Measurements from ENCODE around the gene ZBTB5.

Gene ZBTB5

GRCh38 chr9:37437010-37437409, 28.2 kb downstream of the ZBTB5 start:
- no peak overlapping the region for H3K4me3 ChIP-seq (ENCODE audit: low read length)
- no peak for DNase-seq (ENCODE audit: low read depth)
- no peak for TF ChIP-seq CTCF (conservative IDR thresholded peaks at IDR 0.05; ENCODE audit: low read depth, low read length)

GRCh38 chr9:37436540-37436939, 28.7 kb downstream of the ZBTB5 start:
- H3K4me3 ChIP-seq (ENCODE audit: low read length): no peak overlapping the region
- no peak for DNase-seq (ENCODE audit: low read depth)
- TF ChIP-seq CTCF (conservative IDR thresholded peaks at IDR 0.05; ENCODE audit: low read depth, low read length): no peak

GRCh38 chr9:37433867-37434371, 31.3 kb downstream of the ZBTB5 start:
- no peak for TF ChIP-seq CTCF (conservative IDR thresholded peaks at IDR 0.05; ENCODE audit: low read depth, low read length)
- DNase-seq (ENCODE audit: low read depth): no peak
- H3K4me3 ChIP-seq (ENCODE audit: low read length): no peak overlapping the region

- no peak for TF ChIP-seq CTCF (conservative IDR thresholded peaks at IDR 0.05; ENCODE audit: low read depth, low read length)
- no peak overlapping the region for H3K4me3 ChIP-seq (ENCODE audit: low read length)
- DNase-seq (ENCODE audit: low read depth): no peak
These were observed 33.2 kb downstream of the ZBTB5 start for GRCh38 chr9:37432020-37432419.

- no peak for TF ChIP-seq CTCF (conservative IDR thresholded peaks at IDR 0.05; ENCODE audit: low read depth, low read length)
- no peak for DNase-seq (ENCODE audit: low read depth)
- H3K4me3 ChIP-seq (ENCODE audit: low read length): no peak overlapping the region
These were observed 34.2 kb downstream of the ZBTB5 start for GRCh38 chr9:37430841-37431597.

- TF ChIP-seq CTCF (conservative IDR thresholded peaks at IDR 0.05; ENCODE audit: low read depth, low read length): no peak
- DNase-seq (ENCODE audit: low read depth): no peak
- H3K4me3 ChIP-seq (ENCODE audit: low read length): no peak overlapping the region
These were observed 35.6 kb downstream of the ZBTB5 start for GRCh38 chr9:37429441-37430285.
